ENCODE measurements around the gene ESF1.

Gene ESF1

DNA sequence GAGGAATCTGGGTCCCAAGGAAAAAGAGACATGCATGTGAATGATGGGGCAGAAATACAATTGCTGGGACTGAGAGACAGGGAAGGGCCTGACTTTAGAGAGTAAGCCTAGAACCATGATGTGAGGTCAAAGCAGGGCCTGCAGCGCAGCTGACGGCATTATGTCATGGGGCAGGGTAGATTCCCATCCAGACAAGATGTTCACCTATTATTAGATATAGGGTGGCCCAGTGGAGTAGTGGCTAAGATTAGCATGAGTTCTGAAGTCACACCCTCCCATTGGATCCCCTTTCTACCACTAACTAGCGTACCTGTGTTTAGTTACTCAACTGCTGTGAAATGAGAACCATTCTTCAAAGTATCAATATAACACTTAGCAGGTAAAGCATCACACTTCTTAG, 39.7 kb upstream of the ESF1 start:
- DNase-seq (ENCODE audit: low read depth in 1 of 2, low spot score in 1 of 2) = no peak
- no peak overlapping the region for H3K4me3 ChIP-seq (replicated peaks; ENCODE audit: insufficient read depth, low read length)
- H3K27ac ChIP-seq (replicated peaks) = no peak overlapping the region
- TF ChIP-seq, protein P1, sequence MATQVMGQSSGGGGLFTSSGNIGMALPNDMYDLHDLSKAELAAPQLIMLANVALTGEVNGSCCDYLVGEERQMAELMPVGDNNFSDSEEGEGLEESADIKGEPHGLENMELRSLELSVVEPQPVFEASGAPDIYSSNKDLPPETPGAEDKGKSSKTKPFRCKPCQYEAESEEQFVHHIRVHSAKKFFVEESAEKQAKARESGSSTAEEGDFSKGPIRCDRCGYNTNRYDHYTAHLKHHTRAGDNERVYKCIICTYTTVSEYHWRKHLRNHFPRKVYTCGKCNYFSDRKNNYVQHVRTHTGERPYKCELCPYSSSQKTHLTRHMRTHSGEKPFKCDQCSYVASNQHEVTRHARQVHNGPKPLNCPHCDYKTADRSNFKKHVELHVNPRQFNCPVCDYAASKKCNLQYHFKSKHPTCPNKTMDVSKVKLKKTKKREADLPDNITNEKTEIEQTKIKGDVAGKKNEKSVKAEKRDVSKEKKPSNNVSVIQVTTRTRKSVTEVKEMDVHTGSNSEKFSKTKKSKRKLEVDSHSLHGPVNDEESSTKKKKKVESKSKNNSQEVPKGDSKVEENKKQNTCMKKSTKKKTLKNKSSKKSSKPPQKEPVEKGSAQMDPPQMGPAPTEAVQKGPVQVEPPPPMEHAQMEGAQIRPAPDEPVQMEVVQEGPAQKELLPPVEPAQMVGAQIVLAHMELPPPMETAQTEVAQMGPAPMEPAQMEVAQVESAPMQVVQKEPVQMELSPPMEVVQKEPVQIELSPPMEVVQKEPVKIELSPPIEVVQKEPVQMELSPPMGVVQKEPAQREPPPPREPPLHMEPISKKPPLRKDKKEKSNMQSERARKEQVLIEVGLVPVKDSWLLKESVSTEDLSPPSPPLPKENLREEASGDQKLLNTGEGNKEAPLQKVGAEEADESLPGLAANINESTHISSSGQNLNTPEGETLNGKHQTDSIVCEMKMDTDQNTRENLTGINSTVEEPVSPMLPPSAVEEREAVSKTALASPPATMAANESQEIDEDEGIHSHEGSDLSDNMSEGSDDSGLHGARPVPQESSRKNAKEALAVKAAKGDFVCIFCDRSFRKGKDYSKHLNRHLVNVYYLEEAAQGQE (IDR thresholded peaks at IDR 0.05; ENCODE audit: insufficient replicate concordance, low read depth) = no peak
- TF ChIP-seq GABPA (IDR thresholded peaks at IDR 0.05; ENCODE audit: low read depth) = no peak
- TF ChIP-seq SPI1 (IDR thresholded peaks at IDR 0.05; ENCODE audit: borderline replicate concordance, low read depth) = no peak
- TF ChIP-seq, protein P2, sequence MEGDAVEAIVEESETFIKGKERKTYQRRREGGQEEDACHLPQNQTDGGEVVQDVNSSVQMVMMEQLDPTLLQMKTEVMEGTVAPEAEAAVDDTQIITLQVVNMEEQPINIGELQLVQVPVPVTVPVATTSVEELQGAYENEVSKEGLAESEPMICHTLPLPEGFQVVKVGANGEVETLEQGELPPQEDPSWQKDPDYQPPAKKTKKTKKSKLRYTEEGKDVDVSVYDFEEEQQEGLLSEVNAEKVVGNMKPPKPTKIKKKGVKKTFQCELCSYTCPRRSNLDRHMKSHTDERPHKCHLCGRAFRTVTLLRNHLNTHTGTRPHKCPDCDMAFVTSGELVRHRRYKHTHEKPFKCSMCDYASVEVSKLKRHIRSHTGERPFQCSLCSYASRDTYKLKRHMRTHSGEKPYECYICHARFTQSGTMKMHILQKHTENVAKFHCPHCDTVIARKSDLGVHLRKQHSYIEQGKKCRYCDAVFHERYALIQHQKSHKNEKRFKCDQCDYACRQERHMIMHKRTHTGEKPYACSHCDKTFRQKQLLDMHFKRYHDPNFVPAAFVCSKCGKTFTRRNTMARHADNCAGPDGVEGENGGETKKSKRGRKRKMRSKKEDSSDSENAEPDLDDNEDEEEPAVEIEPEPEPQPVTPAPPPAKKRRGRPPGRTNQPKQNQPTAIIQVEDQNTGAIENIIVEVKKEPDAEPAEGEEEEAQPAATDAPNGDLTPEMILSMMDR (IDR thresholded peaks at IDR 0.05; ENCODE audit: insufficient read depth, low read length) = no peak
- no peak for TF ChIP-seq POLR2AphosphoS5 (IDR thresholded peaks at IDR 0.05; ENCODE audit: low read depth)
- H3K27me3 ChIP-seq (ENCODE audit: insufficient read depth, poor library complexity, severe bottlenecking) = no peaks in the 10 kb centered on the region

DNA sequence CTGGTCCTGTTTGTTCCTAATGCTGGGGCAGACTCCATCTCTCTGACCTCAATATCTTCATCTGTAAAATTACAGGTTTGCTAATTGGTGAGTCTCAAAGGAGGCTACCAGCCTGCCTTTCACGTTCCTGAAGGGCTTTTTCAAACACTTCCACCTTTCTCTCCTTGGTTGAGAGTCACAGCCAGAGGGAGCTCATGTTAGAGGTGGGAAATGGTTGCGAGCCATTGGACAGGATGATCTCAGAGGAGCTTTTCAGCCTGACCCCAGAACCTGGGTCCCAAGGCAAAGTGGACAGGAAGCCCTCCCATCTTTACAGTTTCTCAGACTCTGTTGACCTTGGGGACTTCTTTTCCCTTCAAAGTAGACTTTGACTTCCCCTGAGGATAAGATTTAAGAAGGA, 37.7 kb upstream of the ESF1 start:
- H3K27me3 ChIP-seq (ENCODE audit: insufficient read depth, poor library complexity, severe bottlenecking) = no peaks in the 10 kb centered on the region
- H3K27ac ChIP-seq (replicated peaks) = no peak overlapping the region
- DNase-seq (ENCODE audit: low read depth in 1 of 2, low spot score in 1 of 2) = no peak
- no peak overlapping the region for H3K4me3 ChIP-seq (replicated peaks; ENCODE audit: insufficient read depth, low read length)
- TF ChIP-seq, protein P2 (IDR thresholded peaks at IDR 0.05; ENCODE audit: insufficient read depth, low read length) = no peak
- TF ChIP-seq SPI1 (IDR thresholded peaks at IDR 0.05; ENCODE audit: borderline replicate concordance, low read depth) = no peak
- TF ChIP-seq GABPA (IDR thresholded peaks at IDR 0.05; ENCODE audit: low read depth) = no peak
- TF ChIP-seq POLR2AphosphoS5 (IDR thresholded peaks at IDR 0.05; ENCODE audit: low read depth) = no peak
- TF ChIP-seq, protein P1 (IDR thresholded peaks at IDR 0.05; ENCODE audit: insufficient replicate concordance, low read depth) = no peak

DNA sequence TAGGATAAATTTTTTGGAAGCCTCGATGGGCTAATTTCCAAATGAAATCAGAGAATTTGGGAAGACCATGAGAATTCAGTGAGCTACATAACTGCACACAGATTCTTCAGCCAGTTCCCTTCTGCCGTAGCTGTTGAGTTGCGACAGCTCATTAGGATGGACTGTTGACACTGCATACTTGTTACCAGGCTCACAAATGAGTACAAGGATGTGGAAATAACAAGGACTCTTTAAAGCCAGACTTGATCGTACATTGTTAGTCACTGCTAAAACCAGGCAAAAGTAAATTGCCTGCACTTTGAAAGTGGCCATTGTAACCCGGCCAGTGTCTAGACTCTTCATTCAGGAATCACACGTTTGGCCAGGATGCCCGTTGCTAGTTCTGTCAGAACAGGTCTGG, 37.2 kb upstream of the ESF1 start:
- Histone ChIP-seq H3K27me3 (ENCODE audit: insufficient read depth, poor library complexity, severe bottlenecking) (no peaks in the 10 kb centered on the region), H3K27ac (replicated peaks) (no peak overlapping the region), H3K4me3 (replicated peaks; ENCODE audit: insufficient read depth, low read length) (no peak overlapping the region)
- DNase-seq (ENCODE audit: low read depth in 1 of 2, low spot score in 1 of 2) = peak; percentile 43 to 63
- TF ChIP-seq SPI1 (IDR thresholded peaks at IDR 0.05; ENCODE audit: borderline replicate concordance, low read depth) (no peak), POLR2AphosphoS5 (IDR thresholded peaks at IDR 0.05; ENCODE audit: low read depth) (no peak), GABPA (IDR thresholded peaks at IDR 0.05; ENCODE audit: low read depth) (no peak)
- TF ChIP-seq, protein P2 (IDR thresholded peaks at IDR 0.05; ENCODE audit: insufficient read depth, low read length) = no peak
- TF ChIP-seq, protein P1 (IDR thresholded peaks at IDR 0.05; ENCODE audit: insufficient replicate concordance, low read depth) = no peak
